ENCODE data around the gene PTGR3. TPM values are rescaled to one million over a fixed set of nuclear protein-coding genes. Genes with fewer than 3 reads are reported as not detected.
"Not testable (repeated sequence)": the region's sequence is repeated elsewhere in the genome, so short reads cannot be mapped to it uniquely, and the experiment has no call there.

Gene PTGR3
- total RNA-seq, 1 donor from 2014 or later: 23.3 TPM

GRCh38 chr18:75200071-75200470 is 8.9 kb downstream of the PTGR3 start:
- DNase-seq: no peak
- H3K4me1 Mint-ChIP-seq: peaks cover 3% of the 10 kb centered on the region
- H3K36me3 Mint-ChIP-seq (ENCODE audit: low read depth): peaks cover 20% of the 10 kb centered on the region
- H3K27me3 Mint-ChIP-seq: peaks cover 6% of the 10 kb centered on the region
- intact Hi-C loops (cut with micrococcal nuclease): no loop called here
- H3K27ac Mint-ChIP-seq: no peak overlapping the region
- no peak overlapping the region for H3K4me3 Mint-ChIP-seq
- no peaks in the 10 kb centered on the region for H3K9me3 Mint-ChIP-seq

DNA sequence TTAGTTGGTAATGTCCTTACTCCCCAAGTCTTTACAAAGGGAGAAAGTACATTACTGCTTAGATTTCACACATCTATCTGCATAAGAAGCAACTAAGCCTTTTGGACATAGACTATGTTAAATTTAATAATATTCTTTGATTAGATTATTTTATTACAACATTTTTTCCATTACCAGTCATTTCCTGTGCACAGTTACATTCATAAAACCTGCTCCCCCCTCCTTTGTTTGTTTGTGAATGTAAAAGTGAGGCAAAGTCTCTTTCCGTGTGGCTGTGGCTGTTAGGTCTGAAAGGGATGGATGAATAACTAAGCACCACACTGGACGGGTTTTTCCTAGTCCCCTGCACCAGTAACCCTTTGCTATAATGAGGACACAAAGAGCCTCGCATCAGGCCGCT is 9.6 kb downstream of the PTGR3 start:
- DNase-seq: no peak
- Mint-ChIP-seq H3K27ac (no peak overlapping the region), H3K27me3 (peaks cover 4% of the 10 kb centered on the region), H3K4me1 (peaks cover 2% of the 10 kb centered on the region), H3K36me3 (ENCODE audit: low read depth) (peaks cover 20% of the 10 kb centered on the region), H3K9me3 (no peaks in the 10 kb centered on the region), H3K4me3 (no peak overlapping the region)
- intact Hi-C loops (cut with micrococcal nuclease): no loop called here

DNA sequence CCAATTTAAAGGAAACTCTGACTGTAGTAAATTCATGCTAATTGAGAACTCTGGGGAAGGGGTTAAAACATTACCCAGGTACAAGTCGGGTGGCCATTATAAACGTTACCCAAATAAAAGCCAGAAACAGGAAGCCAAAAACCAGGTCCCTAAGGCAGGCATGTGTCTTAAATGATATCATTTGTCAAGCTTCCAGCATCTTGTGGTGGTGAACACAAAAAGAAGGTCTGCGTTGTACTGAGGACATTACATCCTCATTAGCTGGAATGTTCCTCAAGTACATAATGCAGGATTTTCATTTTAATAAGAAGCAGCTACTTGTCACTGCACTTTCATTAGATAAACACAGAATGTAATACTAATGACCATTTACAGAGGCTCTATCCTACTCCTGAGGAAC is 10.9 kb downstream of the PTGR3 start:
- peaks cover 20% of the 10 kb centered on the region for H3K36me3 Mint-ChIP-seq (ENCODE audit: low read depth)
- intact Hi-C loops (cut with micrococcal nuclease): no loop called here

DNA sequence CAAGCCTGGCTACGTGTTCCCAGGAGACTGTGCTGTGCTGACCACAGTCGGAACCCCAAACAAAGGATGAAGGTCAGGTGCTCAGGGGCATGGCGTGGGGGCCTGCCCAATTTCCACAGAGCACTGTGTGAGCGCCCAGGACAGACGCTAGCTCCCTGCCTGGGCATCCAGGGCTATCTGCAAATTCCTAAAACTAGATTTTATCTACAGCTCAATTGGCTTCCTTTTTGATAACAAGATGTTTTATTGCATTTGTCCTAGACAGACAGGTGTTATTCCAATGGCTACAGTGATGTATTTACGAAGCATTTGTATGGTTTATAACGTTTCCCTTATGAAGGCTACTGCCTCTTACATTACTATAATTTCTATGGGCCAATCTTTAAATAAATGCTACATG is 16.0 kb downstream of the PTGR3 start:
- peaks cover 2% of the 10 kb centered on the region for H3K36me3 Mint-ChIP-seq (ENCODE audit: low read depth)
- no peak overlapping the region for H3K27ac Mint-ChIP-seq
- H3K4me3 Mint-ChIP-seq: no peak overlapping the region
- H3K9me3 Mint-ChIP-seq: peaks cover 3% of the 10 kb centered on the region
- H3K4me1 Mint-ChIP-seq: no peaks in the 10 kb centered on the region
- intact Hi-C loops (cut with micrococcal nuclease): no loop called here
- no peak for DNase-seq
- H3K27me3 Mint-ChIP-seq: no peaks in the 10 kb centered on the region

More for the DNA sequence above, 10.9 kb downstream of the PTGR3 start:
- peaks cover 2% of the 10 kb centered on the region for H3K4me1 Mint-ChIP-seq
- no peak overlapping the region for H3K4me3 Mint-ChIP-seq
- H3K27me3 Mint-ChIP-seq: peaks cover 3% of the 10 kb centered on the region
- no peaks in the 10 kb centered on the region for H3K9me3 Mint-ChIP-seq
- no peak overlapping the region for H3K27ac Mint-ChIP-seq
- DNase-seq: no peak

DNA sequence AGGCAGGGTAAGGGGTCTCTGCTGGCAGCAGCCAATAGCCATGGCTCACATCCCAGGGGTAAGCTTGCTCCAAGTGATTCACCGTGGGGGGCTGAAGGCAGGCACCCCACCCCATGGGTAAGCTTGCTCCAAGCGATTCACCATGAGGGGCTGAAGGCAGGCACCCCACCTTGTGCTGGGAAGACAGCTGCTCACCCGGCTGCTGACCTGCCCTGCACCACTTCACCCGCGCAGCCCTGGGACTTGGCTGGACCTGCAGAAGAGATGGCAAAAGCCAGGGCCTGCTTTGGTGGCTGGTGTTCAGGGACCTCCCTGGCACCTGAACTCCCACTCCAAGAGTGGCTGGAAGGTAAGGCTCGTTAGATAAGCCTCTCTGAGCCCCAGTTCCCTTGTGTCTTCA is 19.2 kb downstream of the PTGR3 start:
- peaks cover 11% of the 10 kb centered on the region for H3K9me3 Mint-ChIP-seq
- no peaks in the 10 kb centered on the region for H3K27me3 Mint-ChIP-seq
- no peaks in the 10 kb centered on the region for H3K4me1 Mint-ChIP-seq

GRCh38 chr18:75187702-75188101 is 21.2 kb downstream of the PTGR3 start:
- H3K4me3 Mint-ChIP-seq; H3K27me3 Mint-ChIP-seq; H3K4me1 Mint-ChIP-seq; H3K36me3 Mint-ChIP-seq (ENCODE audit: low read depth); H3K27ac Mint-ChIP-seq; intact Hi-C loops (cut with micrococcal nuclease); DNase-seq: not testable (repeated sequence)
- peaks cover 11% of the 10 kb centered on the region for H3K9me3 Mint-ChIP-seq

More for the DNA sequence above, 19.2 kb downstream of the PTGR3 start:
- DNase-seq: no peak
- intact Hi-C loops (cut with micrococcal nuclease): no loop called here
- Mint-ChIP-seq H3K4me3 (no peak overlapping the region), H3K27ac (no peak overlapping the region), H3K36me3 (ENCODE audit: low read depth) (peaks cover 3% of the 10 kb centered on the region)

DNA sequence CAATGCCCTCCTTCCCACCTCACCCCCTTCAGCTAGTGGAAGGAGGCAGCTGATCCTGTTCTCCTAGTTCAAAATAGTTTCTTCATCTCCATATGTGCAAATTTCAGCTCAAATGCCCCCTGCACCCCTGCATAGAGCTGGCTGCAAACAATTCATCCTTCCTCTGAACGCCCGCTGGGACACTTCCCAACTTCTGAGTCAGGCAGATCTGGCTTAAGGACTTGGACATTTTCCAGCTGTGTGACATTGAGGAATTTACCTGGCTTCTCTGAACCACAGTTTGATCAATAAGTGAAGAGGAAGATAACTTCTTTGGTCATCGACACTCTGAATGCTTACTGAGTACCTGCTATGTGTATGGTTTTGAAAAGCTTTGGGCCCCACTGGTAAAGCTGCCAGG is 23.5 kb downstream of the PTGR3 start:
- Mint-ChIP-seq H3K9me3 (peaks cover 11% of the 10 kb centered on the region), H3K36me3 (ENCODE audit: low read depth) (peaks cover 3% of the 10 kb centered on the region), H3K4me3 (no peak overlapping the region), H3K27ac (no peak overlapping the region), H3K4me1 (no peaks in the 10 kb centered on the region), H3K27me3 (peaks cover 12% of the 10 kb centered on the region)
- no peak for DNase-seq
- intact Hi-C loops (cut with micrococcal nuclease): no loop called here

DNA sequence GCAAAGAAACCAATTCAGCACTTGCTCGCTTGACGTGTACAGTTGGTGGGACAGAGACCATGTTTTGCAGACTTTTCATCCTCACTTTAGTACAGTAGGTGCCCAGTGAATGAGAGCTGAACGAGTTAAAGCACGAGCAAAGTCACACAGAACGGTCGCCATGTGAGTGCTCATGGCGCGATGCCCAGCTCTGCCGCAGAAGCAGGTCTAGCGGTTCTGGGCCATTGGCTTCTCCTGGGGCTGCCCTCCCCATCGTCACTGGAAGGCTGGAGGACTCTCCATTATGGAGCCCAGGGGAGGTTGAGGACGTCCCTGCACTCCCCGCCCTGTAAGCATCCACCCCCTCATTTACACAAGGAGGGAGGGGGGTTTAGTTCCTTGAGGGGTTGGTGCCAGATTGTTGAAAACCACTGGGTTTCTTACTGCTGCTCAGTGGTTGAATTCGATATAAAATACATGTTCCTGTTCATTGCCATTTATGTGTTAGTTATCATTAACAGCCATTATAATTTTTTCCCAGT is 24.9 kb downstream of the PTGR3 start:
- Mint-ChIP-seq H3K27ac (no peak overlapping the region), H3K4me1 (no peaks in the 10 kb centered on the region), H3K27me3 (peaks cover 12% of the 10 kb centered on the region), H3K4me3 (no peak overlapping the region), H3K36me3 (ENCODE audit: low read depth) (peaks cover 3% of the 10 kb centered on the region), H3K9me3 (peaks cover 11% of the 10 kb centered on the region)
- intact Hi-C loops (cut with micrococcal nuclease): no loop called here
- no peak for DNase-seq

GRCh38 chr18:75183524-75183923 is 25.4 kb downstream of the PTGR3 start:
- Mint-ChIP-seq H3K4me3 (no peak overlapping the region), H3K36me3 (ENCODE audit: low read depth) (peaks cover 3% of the 10 kb centered on the region), H3K9me3 (peaks cover 11% of the 10 kb centered on the region), H3K27me3 (peaks cover 12% of the 10 kb centered on the region), H3K27ac (no peak overlapping the region), H3K4me1 (no peaks in the 10 kb centered on the region)
- intact Hi-C loops (cut with micrococcal nuclease): no loop called here
- DNase-seq: no peak

DNA sequence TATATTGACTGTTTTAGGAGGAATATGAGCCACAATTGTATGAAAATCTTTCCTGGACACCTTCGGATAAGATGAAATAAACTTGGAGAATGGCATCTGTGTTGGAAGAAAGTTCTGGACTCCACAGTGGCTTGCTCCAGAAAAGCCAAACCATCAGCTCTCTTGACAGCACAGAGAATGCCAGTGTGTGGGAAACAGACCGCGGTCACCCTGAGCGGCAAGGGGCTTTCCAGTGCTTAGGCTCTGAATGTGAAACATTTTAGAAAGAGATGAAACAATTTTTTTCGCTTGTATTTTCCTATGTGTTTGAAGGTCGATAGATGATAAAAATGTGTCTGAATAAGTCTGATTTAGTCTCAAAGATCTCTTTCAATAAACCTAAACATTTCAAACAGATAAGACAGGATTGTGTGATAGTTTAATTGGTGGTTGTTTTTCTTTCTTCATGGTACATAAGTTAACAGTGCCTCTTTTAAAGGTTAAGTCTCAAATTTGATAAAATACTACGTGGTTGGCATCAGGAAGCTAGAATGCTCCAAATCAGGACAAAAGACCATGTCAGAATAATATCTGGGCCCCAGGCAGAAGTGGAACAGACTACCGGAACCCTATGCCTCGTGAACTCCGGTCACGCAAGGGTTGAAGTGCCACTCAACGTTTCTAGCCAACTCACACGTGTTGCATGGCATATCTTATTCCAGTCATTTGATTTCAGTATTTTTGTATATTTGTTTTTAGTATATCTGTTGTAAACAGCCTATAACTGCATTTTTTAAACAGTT is 28.9 kb downstream of the PTGR3 start:
- Mint-ChIP-seq H3K9me3 (no peaks in the 10 kb centered on the region), H3K27ac (no peak overlapping the region), H3K36me3 (ENCODE audit: low read depth) (no peaks in the 10 kb centered on the region), H3K27me3 (peaks cover 12% of the 10 kb centered on the region), H3K4me3 (no peak overlapping the region), H3K4me1 (no peaks in the 10 kb centered on the region)
- DNase-seq: no peak
- intact Hi-C loops (cut with micrococcal nuclease): no loop called here

DNA sequence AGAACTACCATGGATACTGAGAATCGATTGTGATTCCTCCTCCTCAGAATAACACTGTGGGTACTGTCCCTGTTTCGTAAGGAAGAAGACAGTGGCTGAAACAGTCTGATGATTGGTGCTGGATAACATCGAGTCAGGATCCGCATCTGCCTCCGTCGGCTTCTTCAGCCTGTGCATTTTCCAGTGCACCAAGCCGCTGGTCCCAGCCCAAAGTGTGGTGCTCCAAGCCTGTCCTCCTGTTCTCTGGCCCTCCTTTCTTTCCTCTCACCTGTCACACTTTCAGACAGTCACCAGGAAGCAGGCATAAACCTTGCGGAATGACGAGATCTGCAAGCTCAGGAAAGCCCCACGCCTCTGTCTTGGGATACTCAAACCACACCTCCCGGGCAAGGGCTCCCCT is 30.6 kb downstream of the PTGR3 start:
- H3K27me3 Mint-ChIP-seq: peaks cover 12% of the 10 kb centered on the region
- no peak overlapping the region for H3K27ac Mint-ChIP-seq
- no peaks in the 10 kb centered on the region for H3K4me1 Mint-ChIP-seq
- no peak for DNase-seq
- intact Hi-C loops (cut with micrococcal nuclease): no loop called here
- no peak overlapping the region for H3K4me3 Mint-ChIP-seq
- H3K36me3 Mint-ChIP-seq (ENCODE audit: low read depth): no peaks in the 10 kb centered on the region
- no peaks in the 10 kb centered on the region for H3K9me3 Mint-ChIP-seq

GRCh38 chr18:75176849-75177248 is 32.1 kb downstream of the PTGR3 start:
- intact Hi-C loops (cut with micrococcal nuclease): no loop called here
- no peak for DNase-seq
- Mint-ChIP-seq H3K27me3 (peaks cover 9% of the 10 kb centered on the region), H3K27ac (no peak overlapping the region), H3K36me3 (ENCODE audit: low read depth) (no peaks in the 10 kb centered on the region), H3K9me3 (no peaks in the 10 kb centered on the region), H3K4me1 (peaks cover 2% of the 10 kb centered on the region), H3K4me3 (no peak overlapping the region)

DNA sequence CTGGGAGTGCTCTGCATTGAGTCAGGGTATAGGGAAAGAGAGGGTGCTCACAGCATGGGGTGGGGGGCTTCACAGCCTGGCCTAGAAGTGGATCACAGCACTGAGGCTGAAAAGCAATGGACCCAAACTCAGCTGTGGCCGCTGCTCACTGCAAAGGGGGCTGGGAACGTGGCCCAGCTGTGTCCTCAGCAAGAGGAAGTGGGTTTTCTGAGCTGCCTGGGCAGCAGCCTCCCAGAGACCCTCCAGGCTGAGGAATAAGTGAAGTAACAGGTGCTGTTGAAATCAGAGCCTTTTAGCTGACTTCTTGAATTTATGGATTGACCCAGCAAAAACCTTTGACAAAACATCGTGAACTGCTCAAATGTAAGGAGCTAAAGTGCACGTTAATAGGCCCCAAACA is 35.2 kb downstream of the PTGR3 start:
- peaks cover 2% of the 10 kb centered on the region for H3K4me1 Mint-ChIP-seq
- H3K4me3 Mint-ChIP-seq: no peak overlapping the region
- no peaks in the 10 kb centered on the region for H3K36me3 Mint-ChIP-seq (ENCODE audit: low read depth)
- no peaks in the 10 kb centered on the region for H3K9me3 Mint-ChIP-seq
- DNase-seq: no peak
- peaks cover under 1% of the 10 kb centered on the region for H3K27me3 Mint-ChIP-seq
- H3K27ac Mint-ChIP-seq: no peak overlapping the region
- intact Hi-C loops (cut with micrococcal nuclease): no loop called here

DNA sequence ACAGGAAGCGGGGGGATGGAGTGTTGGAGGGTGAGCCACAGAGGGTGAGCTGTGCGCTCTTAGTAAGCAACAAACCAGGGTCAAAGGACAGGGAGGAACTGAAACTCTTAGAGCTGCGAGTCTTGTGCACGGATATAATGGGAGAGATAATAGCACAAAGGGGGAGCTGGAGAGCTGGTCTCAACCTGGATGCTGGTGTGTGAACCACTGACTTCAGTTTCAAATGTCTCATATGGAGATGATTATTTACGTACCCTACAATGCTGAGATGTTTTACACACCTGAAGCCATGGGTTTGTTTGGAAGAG is 35.9 kb downstream of the PTGR3 start:
- peaks cover 2% of the 10 kb centered on the region for H3K27me3 Mint-ChIP-seq
- intact Hi-C loops (cut with micrococcal nuclease): no loop called here

More for the DNA sequence above, 35.9 kb downstream of the PTGR3 start:
- Mint-ChIP-seq H3K27ac (no peak overlapping the region), H3K4me1 (peaks cover 2% of the 10 kb centered on the region), H3K36me3 (ENCODE audit: low read depth) (no peaks in the 10 kb centered on the region), H3K4me3 (no peak overlapping the region), H3K9me3 (no peaks in the 10 kb centered on the region)
- no peak for DNase-seq

All from activated CD4-positive, alpha-beta T cell treated with anti-CD3 and anti-CD28 coated beads, Interleukin-2, amount 10 ng/mL, durations not matched to agents 24 days and 14 days (primary cell).